Measurements from ENCODE around the gene BHLHE41.

BHLHE41 gene

GRCh38 chr12:26135010-26135420, 10.2 kb upstream of the BHLHE41 start:
- H3K4me3 ChIP-seq: no peak overlapping the region
- TF ChIP-seq CTCF (IDR thresholded peaks at IDR 0.05): no peak
- DNase-seq (ENCODE audit: low spot score): no peak
- no peak overlapping the region for H3K27ac ChIP-seq

GRCh38 chr12:26134540-26134939, 9.7 kb upstream of the BHLHE41 start:
- H3K4me3 ChIP-seq: no peak overlapping the region
- no peak for DNase-seq (ENCODE audit: low spot score)
- TF ChIP-seq CTCF (IDR thresholded peaks at IDR 0.05): no peak
- H3K27ac ChIP-seq: no peak overlapping the region

- Histone ChIP-seq H3K27ac (no peak overlapping the region), H3K4me3 (no peak overlapping the region)
- no peak for DNase-seq (ENCODE audit: low spot score)
- no peak for TF ChIP-seq CTCF (IDR thresholded peaks at IDR 0.05)
Observed at GRCh38 chr12:26133521-26133920, 8.7 kb upstream of the BHLHE41 start.

- DNase-seq (ENCODE audit: low spot score): no peak
- H3K4me3 ChIP-seq: no peak overlapping the region
- no peak overlapping the region for H3K27ac ChIP-seq
- no peak for TF ChIP-seq CTCF (IDR thresholded peaks at IDR 0.05)
Observed at GRCh38 chr12:26132866-26133265, 8.0 kb upstream of the BHLHE41 start.

- Histone ChIP-seq H3K27ac (no peak overlapping the region), H3K4me3 (no peak overlapping the region)
- DNase-seq (ENCODE audit: low spot score): no peak
- TF ChIP-seq CTCF (IDR thresholded peaks at IDR 0.05): no peak
Observed at GRCh38 chr12:26131936-26132335, 7.1 kb upstream of the BHLHE41 start.

GRCh38 chr12:26130728-26131127, 5.9 kb upstream of the BHLHE41 start:
- no peak for TF ChIP-seq CTCF (IDR thresholded peaks at IDR 0.05)
- H3K4me3 ChIP-seq: no peak overlapping the region
- DNase-seq (ENCODE audit: low spot score): no peak
- H3K27ac ChIP-seq: no peak overlapping the region

GRCh38 chr12:26128168-26128567, 3.3 kb upstream of the BHLHE41 start:
- no peak overlapping the region for H3K4me3 ChIP-seq
- no peak overlapping the region for H3K27ac ChIP-seq
- no peak for TF ChIP-seq CTCF (IDR thresholded peaks at IDR 0.05)
- no peak for DNase-seq (ENCODE audit: low spot score)
